ENCODE data around the gene SLC12A8. TPM values are rescaled to one million over a fixed set of nuclear protein-coding genes. Genes with fewer than 3 reads are reported as not detected.
A peak's percentile ranks its signal among the peaks of the same experiment; 100 is the strongest.

SLC12A8 gene
- total RNA-seq, 4 donors from 2014 or later = 5.4 to 10.5 (median 6.8) TPM

- in situ Hi-C loops (cut with MboI; ENCODE audit: low pct_ligation_motif_present in 1 of 4, low pct_unique_long_range_greater_than_20kb in 1 of 4, low sequenced_read_pairs in 3 of 4) = loop anchor here in 1 of 4 donors (25.0 kb wide), 1 partner anchor 287 kb away; no protein-coding TSS in a partner anchor
- intact Hi-C loops (cut with DNase I; ENCODE audit: low total_unique reads) = no loop called here
- Histone ChIP-seq H3K4me1 (peaks cover 0 to 11% (median 0%) of the 10 kb centered on the region in 4 donors), H3K27ac (no peak overlapping the region), H3K4me3 (no peak overlapping the region), H3K27me3 (no peaks in the 10 kb centered on the region), H3K9me3 (no peaks in the 10 kb centered on the region), H3K36me3 (no peaks in the 10 kb centered on the region)
- 70 to 78% methylated on average over 11 to 14 of the region's 14 CpGs for WGBS, 2 donors (ENCODE audit: low coverage in 1 of 2)
- TF ChIP-seq, protein P1, sequence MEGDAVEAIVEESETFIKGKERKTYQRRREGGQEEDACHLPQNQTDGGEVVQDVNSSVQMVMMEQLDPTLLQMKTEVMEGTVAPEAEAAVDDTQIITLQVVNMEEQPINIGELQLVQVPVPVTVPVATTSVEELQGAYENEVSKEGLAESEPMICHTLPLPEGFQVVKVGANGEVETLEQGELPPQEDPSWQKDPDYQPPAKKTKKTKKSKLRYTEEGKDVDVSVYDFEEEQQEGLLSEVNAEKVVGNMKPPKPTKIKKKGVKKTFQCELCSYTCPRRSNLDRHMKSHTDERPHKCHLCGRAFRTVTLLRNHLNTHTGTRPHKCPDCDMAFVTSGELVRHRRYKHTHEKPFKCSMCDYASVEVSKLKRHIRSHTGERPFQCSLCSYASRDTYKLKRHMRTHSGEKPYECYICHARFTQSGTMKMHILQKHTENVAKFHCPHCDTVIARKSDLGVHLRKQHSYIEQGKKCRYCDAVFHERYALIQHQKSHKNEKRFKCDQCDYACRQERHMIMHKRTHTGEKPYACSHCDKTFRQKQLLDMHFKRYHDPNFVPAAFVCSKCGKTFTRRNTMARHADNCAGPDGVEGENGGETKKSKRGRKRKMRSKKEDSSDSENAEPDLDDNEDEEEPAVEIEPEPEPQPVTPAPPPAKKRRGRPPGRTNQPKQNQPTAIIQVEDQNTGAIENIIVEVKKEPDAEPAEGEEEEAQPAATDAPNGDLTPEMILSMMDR (IDR thresholded peaks at IDR 0.05) = peak; percentile 44 to 60 (median 59)
- no peak for TF ChIP-seq POLR2A (IDR thresholded peaks at IDR 0.05)
- DNase-seq = peak; percentile 58
Measured at GRCh38 chr3:125150525-125151441, 61.8 kb downstream of the SLC12A8 start.

DNA sequence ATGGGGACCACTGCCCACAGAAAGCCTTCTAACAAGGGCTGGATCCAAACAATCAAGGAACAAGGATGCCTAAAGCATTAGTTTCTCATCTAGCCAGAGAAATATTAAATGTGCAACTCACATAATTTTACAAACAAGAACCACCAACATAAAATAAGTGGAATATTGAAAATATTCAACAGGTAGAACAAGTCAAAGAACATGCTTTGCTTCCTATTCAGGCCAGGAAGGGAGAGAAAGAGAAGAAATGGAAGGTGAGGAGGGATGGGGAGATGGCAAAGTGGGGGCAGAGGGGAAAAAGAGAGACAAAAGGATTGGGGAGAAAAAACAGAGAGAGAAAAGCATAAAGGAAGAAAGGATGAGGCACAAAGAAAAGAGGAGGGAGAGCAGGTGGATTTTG is 63.1 kb downstream of the SLC12A8 start:
- Histone ChIP-seq H3K27me3 (no peaks in the 10 kb centered on the region), H3K27ac (no peak overlapping the region), H3K4me3 (no peak overlapping the region), H3K4me1 (peaks cover 0 to 11% (median 0%) of the 10 kb centered on the region in 4 donors), H3K9me3 (no peaks in the 10 kb centered on the region), H3K36me3 (no peaks in the 10 kb centered on the region)
- DNase-seq = no peak
- no peak for TF ChIP-seq POLR2AphosphoS5 (IDR thresholded peaks at IDR 0.05)
- TF ChIP-seq POLR2A (IDR thresholded peaks at IDR 0.05) = no peak
- TF ChIP-seq, protein P1 (IDR thresholded peaks at IDR 0.05) = no peak
- TF ChIP-seq EP300 (IDR thresholded peaks at IDR 0.05; ENCODE audit: low read depth) = no peak
- intact Hi-C loops (cut with DNase I; ENCODE audit: low total_unique reads) = no loop called here
- in situ Hi-C loops (cut with MboI; ENCODE audit: low pct_ligation_motif_present in 1 of 4, low pct_unique_long_range_greater_than_20kb in 1 of 4, low sequenced_read_pairs in 3 of 4) = no loop called here

GRCh38 chr3:125148836-125149235 is 63.7 kb downstream of the SLC12A8 start:
- peak; percentile 41 for DNase-seq
- Histone ChIP-seq H3K9me3 (no peaks in the 10 kb centered on the region), H3K27ac (no peak overlapping the region), H3K36me3 (no peaks in the 10 kb centered on the region), H3K27me3 (no peaks in the 10 kb centered on the region), H3K4me1 (peaks cover 0 to 17% (median 0%) of the 10 kb centered on the region in 4 donors), H3K4me3 (no peak overlapping the region)
- 52% methylated on average over 14 of the region's 17 CpGs; no CpG with 5 or more reads in 1 of the 2 donors for WGBS, 2 donors (ENCODE audit: low coverage in 1 of 2)
- in situ Hi-C loops (cut with MboI; ENCODE audit: low pct_ligation_motif_present in 1 of 4, low pct_unique_long_range_greater_than_20kb in 1 of 4, low sequenced_read_pairs in 3 of 4) = no loop called here
- TF ChIP-seq POLR2AphosphoS5 (IDR thresholded peaks at IDR 0.05) (no peak), EP300 (IDR thresholded peaks at IDR 0.05; ENCODE audit: low read depth) (no peak), POLR2A (IDR thresholded peaks at IDR 0.05) (no peak)
- TF ChIP-seq, protein P1 (IDR thresholded peaks at IDR 0.05) = no peak
- intact Hi-C loops (cut with DNase I; ENCODE audit: low total_unique reads) = no loop called here

DNA sequence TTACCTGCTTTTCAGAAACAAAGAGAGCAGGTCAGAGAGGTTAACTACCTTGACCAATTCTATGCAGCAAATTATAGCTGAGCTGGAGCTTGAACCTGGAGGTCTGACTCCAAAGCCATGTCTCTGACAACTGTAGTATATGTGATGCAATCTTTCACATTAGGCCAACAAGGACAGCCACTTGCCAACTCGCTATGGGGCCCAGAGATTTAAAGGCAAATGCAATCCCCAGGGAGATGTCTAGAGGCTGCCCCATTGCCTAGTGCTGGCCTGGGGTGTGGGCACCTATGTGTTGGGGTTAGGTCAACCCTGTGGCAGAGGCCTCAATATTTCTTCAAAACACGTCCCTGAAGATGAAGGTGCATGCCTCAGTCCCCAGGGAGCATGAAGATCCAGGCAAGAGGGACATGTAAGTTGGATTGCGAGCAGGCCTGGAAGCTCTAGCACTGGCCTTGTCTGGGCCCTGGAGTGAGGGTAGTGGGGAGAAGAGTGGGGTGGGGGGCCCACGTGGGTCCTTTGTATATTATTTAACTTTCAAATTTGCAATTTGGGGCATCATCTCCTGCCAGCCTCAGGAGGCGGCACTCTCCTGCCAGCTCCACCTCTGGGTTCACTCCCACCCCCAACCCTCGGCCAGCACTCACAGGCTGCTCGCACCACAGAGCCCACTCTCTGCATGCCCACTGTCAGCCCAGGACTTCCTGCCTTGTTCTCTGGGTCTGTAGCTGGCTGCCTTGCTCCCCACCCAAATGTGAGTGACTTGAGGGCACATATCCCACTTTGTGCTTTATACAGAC is 64.3 kb downstream of the SLC12A8 start:
- H3K9me3 ChIP-seq = no peaks in the 10 kb centered on the region
- WGBS, 2 donors (ENCODE audit: low coverage in 1 of 2) = 87% methylated on average over 7 of the region's 7 CpGs; no CpG with 5 or more reads in 1 of the 2 donors
- peak overlapping the region in 3 of 4 donors; percentile 14 to 42 (median 23) for H3K27ac ChIP-seq
- in situ Hi-C loops (cut with MboI; ENCODE audit: low pct_ligation_motif_present in 1 of 4, low pct_unique_long_range_greater_than_20kb in 1 of 4, low sequenced_read_pairs in 3 of 4) (no loop called here), intact Hi-C loops (cut with DNase I; ENCODE audit: low total_unique reads) (no loop called here)
- no peaks in the 10 kb centered on the region for H3K36me3 ChIP-seq
- no peak overlapping the region for H3K4me3 ChIP-seq
- no peak for DNase-seq
- no peak for TF ChIP-seq EP300 (IDR thresholded peaks at IDR 0.05; ENCODE audit: low read depth)
- no peak for TF ChIP-seq POLR2AphosphoS5 (IDR thresholded peaks at IDR 0.05)
- TF ChIP-seq, protein P1 (IDR thresholded peaks at IDR 0.05) = no peak
- no peak for TF ChIP-seq POLR2A (IDR thresholded peaks at IDR 0.05)
- no peaks in the 10 kb centered on the region for H3K27me3 ChIP-seq
- peaks cover 0 to 20% (median 0%) of the 10 kb centered on the region in 4 donors for H3K4me1 ChIP-seq
